B cell (primary cell): ENCODE measurements around the gene CDK8. TPM values are rescaled to one million over a fixed set of nuclear protein-coding genes. Genes with fewer than 3 reads are reported as not detected.

ENCODE experiments used
- ATAC-seq: fragments of 200-7000 bp; cut with Tn5 transposase; one replicate; pipeline ENCODE4 v1.10.0; 2021; ENCODE audit warnings: low read depth, mild to moderate bottlenecking, moderate number of reproducible peaks, moderate library complexity
- CTCF ChIA-PET: fragments of 350-600 bp; sonication (Branson Sonifier 250); formaldehyde crosslinking; loops from one replicate; lab custom pipeline; 2021; ENCODE audit warnings: antibody characterized with exemption, inconsistent platforms; lab: Charles Lee
- POLR2A ChIA-PET: fragments of 350-600 bp; sonication (Branson Sonifier 250); formaldehyde crosslinking; loops from one replicate; lab custom pipeline; 2021; ENCODE audit warnings: antibody characterized with exemption; lab: Charles Lee
- DNase-seq: peaks from one replicate; pipeline ENCODE4 v3.0.0; 2013
- H2AFZ ChIP-seq: 2 replicates; pipeline ENCODE4 v1.6.1; 2012; ENCODE audit warnings: mild to moderate bottlenecking, low read depth, low read length; ENCODE audit not compliant: insufficient read depth, poor library complexity, severe bottlenecking
- H3K27ac ChIP-seq, 2 donors: 1 replicate in 1 of 2; 2 replicates in 1 of 2; pipeline ENCODE4 v1.5.1; 2012 to 2013; ENCODE audit warnings: low read length in 2 of 2, mild to moderate bottlenecking in 2 of 2, moderate library complexity in 1 of 2
- H3K27me3 ChIP-seq, 4 experiments: fragments of 200-600 bp in 1 of 4; sonication (generic) in 1 of 4; replicated peaks in 1 of 4; 1 replicate in 2 of 4; 2 replicates in 2 of 4; pipeline versions ENCODE4 v1.6.1 to v1.7.0; 2013 to 2016; ENCODE audit warnings: low read length in 3 of 4, mild to moderate bottlenecking in 2 of 4, mixed read lengths in 1 of 4, moderate library complexity in 1 of 4; ENCODE audit not compliant: insufficient read depth in 4 of 4, control insufficient read depth in 3 of 4; ENCODE audit errors: control extremely low read depth in 1 of 4
- H3K36me3 ChIP-seq, 2 experiments: replicated peaks in 1 of 2; 1 replicate in 1 of 2; 2 replicates in 1 of 2; pipeline versions ENCODE4 v1.6.1 to v1.7.1; 2013; ENCODE audit warnings: low read length in 1 of 2; ENCODE audit not compliant: insufficient read depth in 2 of 2, control insufficient read depth in 1 of 2; ENCODE audit errors: control extremely low read depth in 1 of 2, extremely low read depth in 1 of 2
- H3K4me1 ChIP-seq, 2 donors: fragments of 200-600 bp in 1 of 2; sonication (generic) in 1 of 2; 1 replicate in 1 of 2; 2 replicates in 1 of 2; pipeline versions ENCODE4 v1.5.1 to v1.6.1; 2013 to 2017; ENCODE audit warnings: low read length in 2 of 2; ENCODE audit not compliant: control insufficient read depth in 2 of 2, insufficient read depth in 2 of 2
- H3K4me2 ChIP-seq: replicated peaks from 2 replicates; pipeline ENCODE3; 2012; ENCODE audit warnings: mild to moderate bottlenecking, low read depth, low read length; ENCODE audit not compliant: poor library complexity, severe bottlenecking
- H3K4me3 ChIP-seq, 5 experiments: fragments of 200-600 bp in 1 of 5; sonication (generic) in 1 of 5; 1 replicate in 3 of 5; 2 replicates in 2 of 5; pipeline versions ENCODE4 v1.5.1 to v1.7.0; 2011 to 2016; ENCODE audit warnings: low read length in 4 of 5, mild to moderate bottlenecking in 4 of 5, low read depth in 2 of 5, control low read depth in 1 of 5, moderate library complexity in 1 of 5; ENCODE audit not compliant: insufficient read depth in 1 of 5; ENCODE audit errors: control extremely low read depth in 1 of 5, extremely low read depth in 1 of 5
- H3K79me2 ChIP-seq: fragments of 200-600 bp; sonication (generic); one replicate; pipeline ENCODE4 v1.6.0; 2016; ENCODE audit warnings: low read length; ENCODE audit not compliant: control insufficient read depth, insufficient read depth
- H3K9ac ChIP-seq: fragments of 200-600 bp; sonication (generic); 2 replicates; pipeline ENCODE4 v1.6.1; 2017; ENCODE audit warnings: mild to moderate bottlenecking, low read length, moderate library complexity
- H3K9me3 ChIP-seq, 3 donors: one replicate each; pipeline versions ENCODE4 v1.6.1 to v1.7.1; 2013; ENCODE audit warnings: low read length in 2 of 3; ENCODE audit not compliant: control insufficient read depth in 2 of 3, insufficient read depth in 1 of 3; ENCODE audit errors: control extremely low read depth in 1 of 3
- H4K20me1 ChIP-seq: 2 replicates; pipeline ENCODE4 v1.6.0; 2012; ENCODE audit warnings: mild to moderate bottlenecking, low read length; ENCODE audit not compliant: insufficient read depth, control insufficient read depth, poor library complexity, severe bottlenecking
- H3K27ac Mint-ChIP-seq: one replicate; pipeline ENCODE4 v1.8.0; 2021; ENCODE audit warnings: mixed read lengths
- H3K27me3 Mint-ChIP-seq: one replicate; pipeline ENCODE4 v1.8.0; 2021; ENCODE audit warnings: mixed read lengths
- H3K4me1 Mint-ChIP-seq: one replicate; pipeline ENCODE4 v1.8.0; 2021; ENCODE audit warnings: mixed read lengths
- H3K4me3 Mint-ChIP-seq: one replicate; pipeline ENCODE4 v1.8.0; 2021; ENCODE audit warnings: mixed read lengths
- H3K9me3 Mint-ChIP-seq: one replicate; pipeline ENCODE4 v1.8.0; 2022; ENCODE audit warnings: mixed read lengths; ENCODE audit not compliant: insufficient read depth
- EZH2 ChIP-seq: IDR thresholded peaks from 2 replicates; pipeline ENCODE4 v1.6.1; 2012; ENCODE audit warnings: borderline replicate concordance, low read depth, mild to moderate bottlenecking, moderate library complexity, low read length; ENCODE audit not compliant: insufficient read depth, poor library complexity, severe bottlenecking
- WGBS: methylation state at CpG from one replicate; pipeline ENCODE4 v1.1.5; 2013; ENCODE audit warnings: missing lambda C conversion rate; ENCODE audit not compliant: insufficient coverage; 5-methylcytosine and 5-hydroxymethylcytosine counted together
- intact Hi-C: fragments of 100-400 bp; cut with micrococcal nuclease; formaldehyde crosslinking; loops from one replicate; pipeline ENCODE4 v1.10.0; 2022
- polyA plus RNA-seq: library from polyadenylated mRNA; depleted of rRNA; stranded (reverse); fragments of >200 nt; gene quantifications from 2 replicates; pipeline ENCODE4 v1.2.3, GENCODE V29; 2012
- total RNA-seq, 2 donors: library from RNA; stranded (reverse); fragments of 120-200 nt in 1 of 2; gene quantifications; 1 replicate in 1 of 2; 2 replicates in 1 of 2; pipeline versions ENCODE4 v1.2.3 to v1.2.4, GENCODE V29; 2013 to 2022
- TF ChIP-seq, protein P1 (sequence below): fragments of 200-600 bp; IDR thresholded peaks from one replicate; pipeline ENCODE4 v1.8.0; 2022; ENCODE audit warnings: antibody characterized with exemption, mild to moderate bottlenecking

CDK8 gene
- total and polyA plus RNA-seq, 2 donors (not counting 1 experiment from before 2014, with no cell fraction given), result 10.8 to 13.5 TPM

DNA sequence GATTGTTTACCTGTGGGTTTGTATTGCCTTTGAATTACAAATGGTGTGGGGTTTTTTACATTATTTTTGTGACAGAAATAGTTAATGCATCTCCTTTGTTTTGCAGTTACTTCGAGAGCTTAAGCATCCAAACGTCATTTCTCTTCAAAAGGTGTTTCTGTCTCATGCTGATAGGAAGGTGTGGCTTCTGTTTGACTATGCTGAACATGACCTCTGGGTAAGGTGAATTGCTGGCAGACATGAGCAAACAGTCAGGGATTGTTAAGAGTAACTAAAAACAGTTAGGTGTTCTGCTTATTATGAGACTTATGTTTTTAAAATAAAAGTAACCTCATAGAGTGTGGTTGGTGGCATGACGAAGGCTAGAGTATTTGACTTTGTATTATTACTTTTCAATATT, 95.0 kb downstream of the CDK8 start:
- ATAC-seq (no peak), DNase-seq (no peak)
- peaks cover 6% of the 10 kb centered on the region for H4K20me1 ChIP-seq
- TF ChIP-seq, protein P1, sequence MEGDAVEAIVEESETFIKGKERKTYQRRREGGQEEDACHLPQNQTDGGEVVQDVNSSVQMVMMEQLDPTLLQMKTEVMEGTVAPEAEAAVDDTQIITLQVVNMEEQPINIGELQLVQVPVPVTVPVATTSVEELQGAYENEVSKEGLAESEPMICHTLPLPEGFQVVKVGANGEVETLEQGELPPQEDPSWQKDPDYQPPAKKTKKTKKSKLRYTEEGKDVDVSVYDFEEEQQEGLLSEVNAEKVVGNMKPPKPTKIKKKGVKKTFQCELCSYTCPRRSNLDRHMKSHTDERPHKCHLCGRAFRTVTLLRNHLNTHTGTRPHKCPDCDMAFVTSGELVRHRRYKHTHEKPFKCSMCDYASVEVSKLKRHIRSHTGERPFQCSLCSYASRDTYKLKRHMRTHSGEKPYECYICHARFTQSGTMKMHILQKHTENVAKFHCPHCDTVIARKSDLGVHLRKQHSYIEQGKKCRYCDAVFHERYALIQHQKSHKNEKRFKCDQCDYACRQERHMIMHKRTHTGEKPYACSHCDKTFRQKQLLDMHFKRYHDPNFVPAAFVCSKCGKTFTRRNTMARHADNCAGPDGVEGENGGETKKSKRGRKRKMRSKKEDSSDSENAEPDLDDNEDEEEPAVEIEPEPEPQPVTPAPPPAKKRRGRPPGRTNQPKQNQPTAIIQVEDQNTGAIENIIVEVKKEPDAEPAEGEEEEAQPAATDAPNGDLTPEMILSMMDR, result no peak
- TF ChIP-seq EZH2, result no peak
- no peaks in the 10 kb centered on the region for H3K4me1 ChIP-seq
- no peaks in the 10 kb centered on the region for H3K4me1 Mint-ChIP-seq
- WGBS, result 100% methylated on average over 2 of the region's 3 CpGs
- H3K36me3 ChIP-seq, result peaks cover 7 to 9% of the 10 kb centered on the region in 2 experiments
- H3K4me2 ChIP-seq, result no peak overlapping the region
- no peak overlapping the region for H3K4me3 Mint-ChIP-seq
- no peak overlapping the region for H3K9ac ChIP-seq
- peaks cover 4% of the 10 kb centered on the region for H3K79me2 ChIP-seq
- H3K27ac Mint-ChIP-seq, result no peak overlapping the region
- intact Hi-C loops, result no loop called here
- no peak overlapping the region for H3K4me3 ChIP-seq
- H3K27ac ChIP-seq, result no peak overlapping the region
- CTCF ChIA-PET, result no interaction called here
- H3K9me3 Mint-ChIP-seq, result no peaks in the 10 kb centered on the region
- H3K9me3 ChIP-seq, result no peaks in the 10 kb centered on the region
- H2AFZ ChIP-seq, result no peak overlapping the region
- H3K27me3 ChIP-seq, result no peaks in the 10 kb centered on the region
- H3K27me3 Mint-ChIP-seq, result no peaks in the 10 kb centered on the region
- POLR2A ChIA-PET, result no interaction called here

GRCh38 chr13:26362261-26362660, 108.3 kb downstream of the CDK8 start:
- Histone ChIP-seq H3K27ac (no peak overlapping the region), H3K4me1 (no peaks in the 10 kb centered on the region), H3K79me2 (no peaks in the 10 kb centered on the region), H3K36me3 (peaks cover 1 to 3% of the 10 kb centered on the region in 2 experiments), H3K4me2 (no peak overlapping the region), H4K20me1 (no peaks in the 10 kb centered on the region), H3K9ac (no peak overlapping the region), H3K27me3 (no peaks in the 10 kb centered on the region), H3K4me3 (no peak overlapping the region), H2AFZ (no peak overlapping the region), H3K9me3 (peaks cover 0 to 1% (median 0%) of the 10 kb centered on the region in 3 donors)
- no peaks in the 10 kb centered on the region for H3K4me1 Mint-ChIP-seq
- 100% methylated on average over 1 of the region's 2 CpGs for WGBS
- H3K27ac Mint-ChIP-seq, result no peak overlapping the region
- no peak overlapping the region for H3K4me3 Mint-ChIP-seq
- no peak for DNase-seq
- no peak for TF ChIP-seq EZH2
- TF ChIP-seq, protein P1, result peak; percentile 1
- ChIA-PET CTCF (no interaction called here), POLR2A (no interaction called here)
- H3K27me3 Mint-ChIP-seq, result no peaks in the 10 kb centered on the region
- ATAC-seq, result no peak
- intact Hi-C loops, result no loop called here
- no peaks in the 10 kb centered on the region for H3K9me3 Mint-ChIP-seq
